Stomach smooth muscle (tissue), 2 donors: ENCODE results near the gene XPO4.

ENCODE experiments used
- H3K27ac ChIP-seq: one replicate; pipeline ENCODE4 v1.7.0; 2013; ENCODE audit warnings: mild to moderate bottlenecking, low read length, inconsistent platforms
- H3K27me3 ChIP-seq, 2 donors: one replicate each; pipeline ENCODE4 v1.7.0; 2013; ENCODE audit warnings: low read length in 2 of 2; ENCODE audit not compliant: insufficient read depth in 2 of 2, control insufficient read depth in 1 of 2
- H3K36me3 ChIP-seq, 2 donors: one replicate each; pipeline ENCODE4 v1.7.0; 2013; ENCODE audit warnings: low read length in 2 of 2; ENCODE audit not compliant: control insufficient read depth in 2 of 2, insufficient read depth in 2 of 2
- H3K4me1 ChIP-seq: one replicate; pipeline ENCODE4 v1.7.0; 2013; ENCODE audit warnings: low read length; ENCODE audit not compliant: control insufficient read depth, insufficient read depth
- H3K4me3 ChIP-seq, 2 donors: one replicate each; pipeline ENCODE4 v1.7.0; 2013; ENCODE audit warnings: low read length in 2 of 2
- H3K9ac ChIP-seq, 2 donors: one replicate each; pipeline ENCODE4 v1.7.0; 2013; ENCODE audit warnings: low read length in 2 of 2, mild to moderate bottlenecking in 1 of 2
- H3K9me3 ChIP-seq, 2 donors: one replicate each; pipeline ENCODE4 v1.7.0; 2013; ENCODE audit warnings: low read length in 2 of 2; ENCODE audit not compliant: control insufficient read depth in 2 of 2
- donor health status: healthy.
- donor health status: Pancreatic carcinoma.

XPO4 gene

DNA sequence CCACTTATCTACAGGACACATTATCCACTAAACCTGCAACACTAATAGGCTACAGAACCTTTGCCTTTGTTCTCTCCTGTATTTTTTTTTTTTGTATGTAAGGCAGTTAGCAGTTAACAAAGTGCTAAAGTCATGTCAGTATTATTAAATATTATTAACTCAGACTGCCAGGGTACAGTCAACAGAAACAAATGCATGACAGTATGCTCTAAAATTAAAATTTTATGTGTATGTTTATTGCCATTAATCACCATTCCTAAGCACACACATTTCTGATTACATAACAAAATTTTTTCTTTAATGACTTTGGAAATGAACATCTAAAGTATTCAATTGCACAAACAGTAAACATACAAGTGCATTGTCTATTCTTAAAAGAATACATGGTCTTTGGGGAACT is 41.7 kb downstream of the XPO4 start:
- Histone ChIP-seq H3K27me3 (no peaks in the 10 kb centered on the region), H3K4me1 (no peaks in the 10 kb centered on the region), H3K27ac (no peak overlapping the region), H3K4me3 (no peak overlapping the region), H3K9ac (no peak overlapping the region), H3K9me3 (no peaks in the 10 kb centered on the region), H3K36me3 (no peaks in the 10 kb centered on the region)

- H3K9ac ChIP-seq, result no peak overlapping the region
- peaks cover 0 to 4% of the 10 kb centered on the region in 2 donors for H3K36me3 ChIP-seq
- no peaks in the 10 kb centered on the region for H3K27me3 ChIP-seq
- no peak overlapping the region for H3K4me3 ChIP-seq
- no peak overlapping the region for H3K27ac ChIP-seq
- no peaks in the 10 kb centered on the region for H3K9me3 ChIP-seq
- no peaks in the 10 kb centered on the region for H3K4me1 ChIP-seq
Observed at GRCh38 chr13:20856650-20857049, 45.9 kb downstream of the XPO4 start.

GRCh38 chr13:20851844-20852402 is 50.6 kb downstream of the XPO4 start:
- peaks cover 0 to 4% of the 10 kb centered on the region in 2 donors for H3K36me3 ChIP-seq
- H3K9ac ChIP-seq, result no peak overlapping the region
- H3K9me3 ChIP-seq, result no peaks in the 10 kb centered on the region
- no peaks in the 10 kb centered on the region for H3K27me3 ChIP-seq
- no peak overlapping the region for H3K4me3 ChIP-seq
- H3K4me1 ChIP-seq, result peaks cover 6% of the 10 kb centered on the region
- peak overlapping the region; percentile 25 for H3K27ac ChIP-seq

DNA sequence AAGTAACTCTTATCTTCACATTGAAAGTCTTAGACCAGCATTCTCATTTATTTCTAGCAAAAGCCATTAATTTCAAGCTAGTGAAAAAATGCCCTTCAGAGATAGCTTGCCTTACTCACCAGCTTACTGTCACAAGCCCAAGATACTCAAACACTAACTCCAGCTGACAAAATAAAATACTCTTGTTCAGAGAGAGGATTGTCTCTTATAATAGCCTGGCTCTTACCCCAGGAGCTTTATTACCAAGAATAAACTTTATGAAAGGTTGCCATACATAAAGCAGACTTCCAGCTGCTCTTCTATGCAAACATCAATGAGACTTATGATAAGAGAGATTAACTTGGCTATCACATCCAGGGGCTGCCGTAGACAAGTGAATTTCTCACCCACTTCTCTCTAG is 53.6 kb downstream of the XPO4 start:
- Histone ChIP-seq H3K36me3 (peaks cover 0 to under 1% of the 10 kb centered on the region in 2 donors), H3K9ac (no peak overlapping the region), H3K27ac (no peak overlapping the region), H3K4me1 (peaks cover 6% of the 10 kb centered on the region), H3K9me3 (no peaks in the 10 kb centered on the region), H3K4me3 (no peak overlapping the region), H3K27me3 (no peaks in the 10 kb centered on the region)

DNA sequence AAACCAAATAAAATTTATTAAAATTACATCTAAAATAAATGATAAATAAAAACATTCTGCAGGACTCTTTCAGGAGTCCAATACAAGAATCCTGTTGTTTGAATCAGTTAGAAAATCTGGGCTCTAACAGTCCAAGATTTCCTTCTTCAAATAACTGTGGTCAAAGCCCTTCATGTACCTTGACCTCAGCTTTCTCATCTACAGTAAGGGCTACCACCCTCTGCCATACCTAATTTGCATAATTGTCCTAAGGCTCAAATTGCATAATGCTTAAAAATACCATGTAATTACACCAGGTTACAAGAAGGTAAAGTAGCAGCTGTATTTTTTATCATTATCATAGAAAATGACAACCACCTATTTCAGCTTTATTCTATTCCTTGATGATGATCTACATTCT is 54.3 kb downstream of the XPO4 start:
- Histone ChIP-seq H3K4me3 (no peak overlapping the region), H3K9me3 (no peaks in the 10 kb centered on the region), H3K9ac (no peak overlapping the region), H3K4me1 (peaks cover 6% of the 10 kb centered on the region), H3K27me3 (no peaks in the 10 kb centered on the region), H3K27ac (no peak overlapping the region), H3K36me3 (no peaks in the 10 kb centered on the region)

GRCh38 chr13:20847296-20847695 is 55.2 kb downstream of the XPO4 start:
- no peak overlapping the region for H3K27ac ChIP-seq
- H3K27me3 ChIP-seq, result no peaks in the 10 kb centered on the region

GRCh38 chr13:20843166-20843565 is 59.4 kb downstream of the XPO4 start:
- Histone ChIP-seq H3K27me3 (no peaks in the 10 kb centered on the region), H3K4me3 (no peak overlapping the region), H3K9me3 (no peaks in the 10 kb centered on the region), H3K9ac (no peak overlapping the region), H3K27ac (no peak overlapping the region), H3K4me1 (peaks cover 7% of the 10 kb centered on the region), H3K36me3 (no peaks in the 10 kb centered on the region)

More at GRCh38 chr13:20847296-20847695, 55.2 kb downstream of the XPO4 start:
- Histone ChIP-seq H3K4me3 (no peak overlapping the region), H3K9me3 (no peaks in the 10 kb centered on the region), H3K4me1 (peaks cover 6% of the 10 kb centered on the region), H3K9ac (no peak overlapping the region), H3K36me3 (no peaks in the 10 kb centered on the region)

DNA sequence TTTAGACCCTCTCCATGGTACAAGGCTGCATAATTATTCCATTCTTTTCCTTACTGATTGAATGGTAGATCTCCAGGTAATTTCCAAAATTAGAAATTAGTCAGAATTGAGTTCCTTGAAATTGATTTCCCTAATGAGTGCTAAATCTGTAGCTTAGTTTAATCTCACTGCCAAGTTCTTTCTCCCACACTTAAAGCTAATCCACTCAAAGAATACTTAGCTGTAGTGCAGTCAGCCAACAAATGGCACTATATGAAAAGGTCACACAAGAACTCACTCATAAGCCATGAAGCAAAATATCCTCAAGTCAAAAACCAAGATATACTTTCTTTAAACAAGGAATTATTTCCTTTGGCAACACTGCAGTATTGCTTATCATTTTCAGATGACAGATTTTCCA is 62.0 kb downstream of the XPO4 start:
- Histone ChIP-seq H3K9me3 (no peaks in the 10 kb centered on the region), H3K27me3 (no peaks in the 10 kb centered on the region), H3K9ac (no peak overlapping the region), H3K4me3 (no peak overlapping the region), H3K4me1 (peaks cover 4% of the 10 kb centered on the region), H3K27ac (peak overlapping the region; percentile 1), H3K36me3 (peaks cover 0 to 6% of the 10 kb centered on the region in 2 donors)

GRCh38 chr13:20833900-20834679 is 68.5 kb downstream of the XPO4 start:
- Histone ChIP-seq H3K27ac (no peak overlapping the region), H3K4me1 (peaks cover 2% of the 10 kb centered on the region), H3K27me3 (no peaks in the 10 kb centered on the region), H3K4me3 (no peak overlapping the region), H3K36me3 (peaks cover 2 to 6% of the 10 kb centered on the region in 2 donors), H3K9ac (no peak overlapping the region), H3K9me3 (no peaks in the 10 kb centered on the region)

DNA sequence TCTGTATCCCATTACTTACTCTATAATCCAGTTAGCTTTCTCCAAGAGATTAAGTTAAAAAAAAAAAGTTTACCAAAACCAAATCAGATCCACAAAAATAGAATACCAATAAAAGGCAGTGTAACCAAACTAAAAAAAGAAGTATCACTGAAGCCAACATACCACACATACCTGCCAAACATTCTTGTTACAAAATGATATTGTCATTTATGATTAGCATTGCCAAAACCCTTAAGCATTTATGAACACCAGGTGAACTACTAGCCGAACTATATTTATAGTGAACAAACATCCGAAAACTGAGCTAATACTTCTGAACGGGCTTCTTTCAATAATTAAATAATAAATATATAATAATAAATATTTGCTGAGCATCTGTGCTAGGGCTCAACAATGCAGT is 69.7 kb downstream of the XPO4 start:
- H3K27me3 ChIP-seq, result no peaks in the 10 kb centered on the region
- no peak overlapping the region for H3K27ac ChIP-seq
- no peak overlapping the region for H3K4me3 ChIP-seq
- no peak overlapping the region for H3K9ac ChIP-seq
- no peaks in the 10 kb centered on the region for H3K9me3 ChIP-seq
- peaks cover 2% of the 10 kb centered on the region for H3K4me1 ChIP-seq
- H3K36me3 ChIP-seq, result peaks cover 2 to 6% of the 10 kb centered on the region in 2 donors

DNA sequence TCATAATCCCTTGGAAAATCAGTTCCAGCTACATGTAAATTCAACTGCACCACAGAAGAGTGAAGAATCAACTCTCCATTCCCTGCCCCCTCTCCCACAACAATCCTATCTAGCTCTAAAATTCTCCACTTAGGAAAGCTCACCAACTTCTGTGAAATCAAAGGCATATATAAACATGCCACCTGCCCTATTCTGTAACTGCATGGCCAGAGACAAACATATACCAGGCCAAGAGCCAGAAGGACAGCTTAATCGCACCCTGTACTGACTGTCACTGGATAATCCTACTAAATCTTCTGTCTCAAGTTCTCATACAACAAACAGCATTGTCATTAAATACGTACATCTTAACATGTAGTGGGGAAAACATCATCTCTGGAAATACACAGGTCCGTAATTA is 70.6 kb downstream of the XPO4 start:
- Histone ChIP-seq H3K4me1 (peaks cover 2% of the 10 kb centered on the region), H3K9ac (no peak overlapping the region), H3K36me3 (peaks cover 2 to 3% of the 10 kb centered on the region in 2 donors), H3K27ac (no peak overlapping the region), H3K4me3 (no peak overlapping the region), H3K9me3 (no peaks in the 10 kb centered on the region), H3K27me3 (no peaks in the 10 kb centered on the region)
